ENCODE results near the gene ANXA11.
"Not testable (repeated sequence)": the region's sequence is repeated elsewhere in the genome, so short reads cannot be mapped to it uniquely, and the experiment has no call there.

Gene ANXA11

DNA sequence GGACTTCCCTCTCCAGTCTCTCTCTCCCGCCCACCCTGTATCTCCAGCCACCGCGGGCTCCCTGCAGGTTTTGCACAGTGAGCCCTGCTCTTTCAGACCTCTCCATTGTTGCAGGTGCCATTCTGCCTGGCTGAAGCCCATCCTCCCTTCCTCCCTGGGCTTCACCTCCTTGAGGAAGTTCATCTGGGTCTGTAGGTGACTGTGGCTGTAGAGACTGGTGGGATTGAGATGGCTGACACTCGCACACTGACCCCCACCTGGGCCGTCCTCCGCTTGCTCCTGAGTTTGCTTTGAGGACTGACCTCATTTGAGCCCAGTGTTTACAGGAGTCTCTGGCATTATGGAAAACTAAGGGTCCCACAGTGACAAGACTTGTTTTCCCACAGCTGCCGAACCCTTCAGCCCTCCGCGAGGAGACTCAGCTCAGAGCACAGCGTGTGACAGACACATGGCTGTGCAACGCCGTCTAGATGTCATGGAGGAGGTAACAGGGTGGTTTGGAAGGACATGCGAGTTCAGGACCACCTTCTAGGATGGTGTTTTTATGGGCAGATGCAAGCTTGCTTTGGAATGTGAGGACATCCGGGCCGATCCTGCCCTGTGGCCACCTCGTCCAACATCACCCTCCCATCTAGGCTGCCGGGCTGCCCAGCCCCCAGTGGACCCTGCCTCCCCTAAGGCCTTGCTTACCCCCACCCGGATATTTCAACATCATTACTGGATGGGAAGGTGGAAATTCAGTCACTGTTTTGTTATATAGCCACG lies 63.5 kb downstream of the ANXA11 start:
- Mint-ChIP-seq H3K4me1 (ENCODE audit: low read depth) (peaks cover 18% of the 10 kb centered on the region), H3K36me3 (ENCODE audit: low read depth) (peaks cover 2% of the 10 kb centered on the region), H3K9me3 (no peaks in the 10 kb centered on the region), H3K27me3 (ENCODE audit: low read depth) (no peaks in the 10 kb centered on the region), H3K4me3 (no peak overlapping the region), H3K27ac (no peak overlapping the region)

DNA sequence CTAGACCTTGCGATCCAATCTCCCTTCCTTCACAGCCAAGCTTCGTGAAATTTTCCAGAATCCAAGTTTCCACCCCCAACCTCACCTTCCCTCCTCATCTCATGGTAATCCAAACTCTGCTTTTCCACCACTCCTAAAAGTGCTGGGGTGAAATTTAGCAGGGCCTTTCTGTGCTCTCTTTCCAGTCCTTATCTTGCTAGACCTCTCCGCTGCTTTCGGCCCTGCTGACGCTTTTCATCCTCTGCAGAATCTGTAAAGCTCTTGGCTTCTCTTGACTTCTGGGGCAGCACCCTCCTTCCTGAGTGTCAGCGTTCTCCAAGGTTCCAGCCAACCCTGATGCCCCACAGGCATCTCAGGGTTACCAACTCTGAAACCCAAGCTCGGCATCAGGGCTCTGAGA lies 65.1 kb downstream of the ANXA11 start:
- Mint-ChIP-seq H3K4me3 (no peak overlapping the region), H3K36me3 (ENCODE audit: low read depth) (no peaks in the 10 kb centered on the region), H3K27ac (no peak overlapping the region), H3K27me3 (ENCODE audit: low read depth) (no peaks in the 10 kb centered on the region), H3K4me1 (ENCODE audit: low read depth) (peaks cover 12% of the 10 kb centered on the region), H3K9me3 (no peaks in the 10 kb centered on the region)

- Mint-ChIP-seq H3K27me3 (ENCODE audit: low read depth) (peaks cover 6% of the 10 kb centered on the region), H3K9me3 (no peaks in the 10 kb centered on the region), H3K27ac (no peak overlapping the region), H3K4me1 (ENCODE audit: low read depth) (peaks cover 5% of the 10 kb centered on the region), H3K4me3 (no peak overlapping the region), H3K36me3 (ENCODE audit: low read depth) (no peaks in the 10 kb centered on the region)
Observed at GRCh38 chr10:80139265-80139664, 66.1 kb downstream of the ANXA11 start.

- Mint-ChIP-seq H3K36me3 (ENCODE audit: low read depth) (no peaks in the 10 kb centered on the region), H3K27ac (no peak overlapping the region), H3K4me1 (ENCODE audit: low read depth) (peaks cover 1% of the 10 kb centered on the region), H3K27me3 (ENCODE audit: low read depth) (peaks cover 17% of the 10 kb centered on the region), H3K4me3 (no peak overlapping the region), H3K9me3 (no peaks in the 10 kb centered on the region)
Observed at GRCh38 chr10:80137920-80138319, 67.4 kb downstream of the ANXA11 start.

- H3K9me3 Mint-ChIP-seq, result no peaks in the 10 kb centered on the region
- peaks cover 21% of the 10 kb centered on the region for H3K27me3 Mint-ChIP-seq (ENCODE audit: low read depth)
- no peak overlapping the region for H3K27ac Mint-ChIP-seq
- H3K4me3 Mint-ChIP-seq, result no peak overlapping the region
- H3K36me3 Mint-ChIP-seq (ENCODE audit: low read depth), result no peaks in the 10 kb centered on the region
- H3K4me1 Mint-ChIP-seq (ENCODE audit: low read depth), result peaks cover 3% of the 10 kb centered on the region
Observed at GRCh38 chr10:80137031-80137862, 68.1 kb downstream of the ANXA11 start.

- Mint-ChIP-seq H3K4me3 (no peak overlapping the region), H3K27me3 (ENCODE audit: low read depth) (peaks cover 32% of the 10 kb centered on the region), H3K27ac (no peak overlapping the region), H3K4me1 (ENCODE audit: low read depth) (peaks cover 3% of the 10 kb centered on the region), H3K36me3 (ENCODE audit: low read depth) (no peaks in the 10 kb centered on the region), H3K9me3 (no peaks in the 10 kb centered on the region)
Observed at GRCh38 chr10:80136134-80136571, 69.2 kb downstream of the ANXA11 start.

- H3K4me3 Mint-ChIP-seq, H3K27ac Mint-ChIP-seq: not testable (repeated sequence)
- peaks cover 41% of the 10 kb centered on the region for H3K27me3 Mint-ChIP-seq (ENCODE audit: low read depth)
Observed at GRCh38 chr10:80133687-80134086, 71.7 kb downstream of the ANXA11 start.

GRCh38 chr10:80133206-80133605 lies 72.1 kb downstream of the ANXA11 start:
- Mint-ChIP-seq H3K27me3 (ENCODE audit: low read depth) (peaks cover 41% of the 10 kb centered on the region), H3K27ac (no peak overlapping the region), H3K36me3 (ENCODE audit: low read depth) (no peaks in the 10 kb centered on the region), H3K9me3 (no peaks in the 10 kb centered on the region), H3K4me1 (ENCODE audit: low read depth) (peaks cover 3% of the 10 kb centered on the region), H3K4me3 (peak overlapping the region; percentile 3)

More at GRCh38 chr10:80133687-80134086, 71.7 kb downstream of the ANXA11 start:
- not testable (repeated sequence) for H3K9me3 Mint-ChIP-seq; H3K36me3 Mint-ChIP-seq (ENCODE audit: low read depth); H3K4me1 Mint-ChIP-seq (ENCODE audit: low read depth)

DNA sequence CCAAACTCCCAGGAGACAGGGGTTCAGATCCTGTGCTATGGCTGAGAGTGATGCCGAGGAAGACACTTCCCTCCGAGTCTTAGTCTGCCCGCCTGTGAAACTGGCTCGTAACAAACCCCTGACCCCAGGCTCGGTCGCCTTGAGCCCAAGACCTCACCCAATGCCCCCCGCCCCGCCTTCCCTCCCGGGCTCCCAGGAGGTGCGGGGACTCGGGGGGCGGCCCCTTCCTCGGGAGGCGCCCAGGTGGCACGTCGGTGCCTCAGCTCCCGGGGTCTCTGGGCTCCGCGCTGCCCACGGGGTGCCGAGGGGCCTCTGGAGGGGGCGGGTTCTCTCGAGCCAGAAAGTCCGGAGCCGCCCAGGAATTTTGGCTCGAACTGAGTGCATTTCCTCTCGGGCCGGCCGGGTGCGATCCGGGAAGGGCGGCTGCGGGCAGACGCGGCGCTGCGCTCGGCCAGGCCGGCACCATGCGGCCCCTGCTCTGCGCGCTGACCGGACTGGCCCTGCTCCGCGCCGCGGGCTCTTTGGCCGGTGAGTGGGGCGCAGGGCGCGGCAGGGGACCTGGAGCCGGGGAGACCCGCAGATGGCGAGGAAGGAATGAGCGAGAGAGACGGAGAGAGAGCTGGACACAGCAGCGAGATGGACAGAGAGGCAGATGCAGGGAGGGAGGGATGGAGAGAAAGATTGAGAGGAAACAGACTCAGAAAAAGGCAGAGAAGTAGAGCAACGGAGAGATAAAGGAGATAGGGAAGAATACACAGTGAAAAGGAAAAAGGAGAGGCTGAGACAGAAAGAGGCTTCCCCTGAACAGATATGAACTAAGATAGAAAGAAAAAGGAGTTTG lies 72.8 kb downstream of the ANXA11 start, which contains the start of gene PLAC9:
Gene PLAC9 (plus strand): TSS at position 432 of the 841 bp plus-strand sequence. CDS start 33 bp downstream, at position 465.
- H3K27me3 Mint-ChIP-seq (ENCODE audit: low read depth), result peaks cover 41% of the 10 kb centered on the region
- H3K27ac Mint-ChIP-seq, result no peak within 1 kb of the TSS
- H3K9me3 Mint-ChIP-seq, result no peaks in the 10 kb centered on the region
- H3K4me1 Mint-ChIP-seq (ENCODE audit: low read depth), result peaks cover 3% of the 10 kb centered on the region
- no peaks in the 10 kb centered on the region for H3K36me3 Mint-ChIP-seq (ENCODE audit: low read depth)
- H3K4me3 Mint-ChIP-seq, result peak within 1 kb of the TSS; percentile 3

- Mint-ChIP-seq H3K4me1 (ENCODE audit: low read depth) (peaks cover 3% of the 10 kb centered on the region), H3K36me3 (ENCODE audit: low read depth) (no peaks in the 10 kb centered on the region), H3K9me3 (no peaks in the 10 kb centered on the region), H3K4me3 (no peak overlapping the region), H3K27ac (no peak overlapping the region), H3K27me3 (ENCODE audit: low read depth) (peaks cover 44% of the 10 kb centered on the region)
Observed at GRCh38 chr10:80131499-80131901, 73.8 kb downstream of the ANXA11 start.

GRCh38 chr10:80126876-80127275 lies 78.5 kb downstream of the ANXA11 start:
- no peak overlapping the region for H3K4me3 Mint-ChIP-seq
- H3K27ac Mint-ChIP-seq, result no peak overlapping the region
- no peaks in the 10 kb centered on the region for H3K36me3 Mint-ChIP-seq (ENCODE audit: low read depth)
- H3K9me3 Mint-ChIP-seq, result no peaks in the 10 kb centered on the region
- H3K27me3 Mint-ChIP-seq (ENCODE audit: low read depth), result peaks cover 27% of the 10 kb centered on the region
- H3K4me1 Mint-ChIP-seq (ENCODE audit: low read depth), result no peaks in the 10 kb centered on the region

- Mint-ChIP-seq H3K36me3 (ENCODE audit: low read depth) (no peaks in the 10 kb centered on the region), H3K27ac (no peak overlapping the region), H3K27me3 (ENCODE audit: low read depth) (peaks cover 22% of the 10 kb centered on the region), H3K4me1 (ENCODE audit: low read depth) (no peaks in the 10 kb centered on the region), H3K9me3 (no peaks in the 10 kb centered on the region), H3K4me3 (no peak overlapping the region)
Observed at GRCh38 chr10:80122746-80123145, 82.6 kb downstream of the ANXA11 start.

DNA sequence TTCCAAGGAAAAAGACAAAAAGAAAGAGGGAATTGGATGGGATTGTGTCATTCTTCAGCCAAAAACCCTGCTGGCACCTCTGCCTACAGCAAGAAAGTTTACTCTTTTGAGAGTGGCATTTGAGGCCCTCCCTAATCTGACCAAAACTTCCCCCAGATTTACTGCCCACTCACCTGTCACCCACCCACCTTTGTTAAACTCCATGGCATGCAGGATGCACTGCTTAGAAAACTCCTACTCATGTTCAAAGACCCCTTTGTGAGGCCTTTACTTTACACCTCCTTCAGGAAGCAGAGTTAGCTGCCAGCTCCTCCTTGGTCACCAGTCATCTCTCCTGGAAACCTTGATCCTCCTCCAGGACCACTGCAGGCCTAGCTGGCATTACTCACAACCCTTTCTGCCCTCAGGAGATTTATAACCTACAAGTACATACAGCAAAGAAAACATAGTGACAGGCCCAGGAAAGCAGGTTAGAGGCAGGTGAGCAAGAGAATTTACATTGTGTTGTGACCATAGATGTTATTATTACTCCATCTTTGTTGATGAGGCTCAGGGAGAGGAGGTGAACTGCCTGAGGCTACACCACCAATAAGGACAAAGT lies 83.1 kb downstream of the ANXA11 start:
- no peak overlapping the region for H3K4me3 Mint-ChIP-seq
- H3K9me3 Mint-ChIP-seq, result no peaks in the 10 kb centered on the region
- H3K36me3 Mint-ChIP-seq (ENCODE audit: low read depth), result no peaks in the 10 kb centered on the region
- no peak overlapping the region for H3K27ac Mint-ChIP-seq
- peaks cover 22% of the 10 kb centered on the region for H3K27me3 Mint-ChIP-seq (ENCODE audit: low read depth)
- H3K4me1 Mint-ChIP-seq (ENCODE audit: low read depth), result no peaks in the 10 kb centered on the region

GRCh38 chr10:80118669-80119068 lies 86.7 kb downstream of the ANXA11 start:
- no peaks in the 10 kb centered on the region for H3K4me1 Mint-ChIP-seq (ENCODE audit: low read depth)
- peaks cover 19% of the 10 kb centered on the region for H3K27me3 Mint-ChIP-seq (ENCODE audit: low read depth)
- H3K4me3 Mint-ChIP-seq, result no peak overlapping the region
- H3K9me3 Mint-ChIP-seq, result no peaks in the 10 kb centered on the region
- H3K36me3 Mint-ChIP-seq (ENCODE audit: low read depth), result no peaks in the 10 kb centered on the region
- no peak overlapping the region for H3K27ac Mint-ChIP-seq
